GM19328 (cell line): ENCODE results near the gene PPARG.

ENCODE experiments used
- ATAC-seq: cut with Tn5 transposase; IDR thresholded peaks from one replicate; pipeline ENCODE4 v1.9.1; 2021; ENCODE audit warnings: mild to moderate bottlenecking, moderate library complexity; ENCODE audit not compliant: unreplicated experiment

The PPARG gene

DNA sequence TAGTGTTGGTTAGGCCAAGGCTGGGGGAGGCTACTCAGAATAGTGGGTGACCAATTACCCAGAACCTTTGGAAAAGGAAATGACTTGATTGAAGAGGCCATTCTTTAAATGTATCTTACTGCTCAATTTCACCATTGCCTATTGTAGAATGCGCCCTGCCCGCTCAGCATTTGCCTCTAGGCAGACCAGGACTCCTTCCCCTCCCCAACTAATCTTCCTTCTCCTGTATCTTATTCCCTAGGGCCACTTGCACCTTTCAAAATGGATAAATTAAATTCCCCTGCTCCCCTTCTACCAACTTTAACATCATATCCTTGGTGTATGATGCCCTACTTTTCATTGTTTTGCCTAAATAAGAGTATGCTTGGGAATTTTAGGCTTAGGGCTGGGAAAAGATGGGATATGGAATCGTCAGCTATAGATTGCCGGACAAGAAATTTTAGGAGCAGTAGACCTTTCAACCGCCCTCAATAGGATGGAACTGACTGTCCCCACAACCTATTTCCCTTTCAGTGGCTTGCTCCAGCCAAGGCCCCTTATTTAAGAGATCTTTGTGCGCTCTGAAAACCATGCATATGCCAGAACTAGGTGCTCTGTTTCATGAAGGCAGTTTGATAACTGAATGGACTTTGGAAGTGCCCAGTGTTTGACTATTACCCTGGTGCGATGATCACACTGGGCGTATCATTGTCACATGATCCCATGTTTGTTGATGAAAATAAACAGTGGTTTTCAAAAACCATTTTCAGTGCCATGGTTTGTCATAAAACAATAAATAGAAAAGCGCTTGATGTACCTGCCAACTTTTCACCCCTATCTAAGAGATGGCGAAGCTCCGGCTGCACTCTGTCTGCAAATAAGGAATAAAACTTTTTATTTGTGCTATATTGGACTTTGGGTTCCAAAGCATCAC, 121.1 kb downstream of the PPARG start:
- ATAC-seq: no peak

DNA sequence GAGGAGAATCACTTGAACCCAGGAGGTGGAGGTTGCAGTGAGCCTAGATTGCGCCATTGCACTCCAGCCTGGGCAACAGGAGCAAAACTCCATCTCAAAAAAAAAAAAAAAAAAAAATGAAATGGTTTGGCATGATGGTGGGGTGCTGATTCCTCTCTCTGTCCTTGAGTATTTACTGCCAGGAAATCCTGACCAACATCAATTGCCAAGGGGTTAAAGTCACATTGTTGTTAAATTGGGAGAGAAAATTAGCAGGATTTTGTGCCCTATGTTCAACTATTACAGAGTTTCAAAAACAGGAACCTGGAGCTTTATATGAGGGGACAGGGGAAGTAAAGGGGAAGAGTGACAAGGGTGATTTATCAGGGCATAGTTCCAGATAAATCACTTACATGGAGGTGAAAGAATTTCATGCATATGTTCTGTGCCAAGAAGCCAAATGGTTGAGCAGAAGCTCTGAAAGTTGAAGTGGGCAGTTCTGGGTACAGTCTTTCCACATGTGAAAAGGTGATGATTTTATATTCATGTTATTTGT, 124.9 kb downstream of the PPARG start:
- no peak for ATAC-seq

DNA sequence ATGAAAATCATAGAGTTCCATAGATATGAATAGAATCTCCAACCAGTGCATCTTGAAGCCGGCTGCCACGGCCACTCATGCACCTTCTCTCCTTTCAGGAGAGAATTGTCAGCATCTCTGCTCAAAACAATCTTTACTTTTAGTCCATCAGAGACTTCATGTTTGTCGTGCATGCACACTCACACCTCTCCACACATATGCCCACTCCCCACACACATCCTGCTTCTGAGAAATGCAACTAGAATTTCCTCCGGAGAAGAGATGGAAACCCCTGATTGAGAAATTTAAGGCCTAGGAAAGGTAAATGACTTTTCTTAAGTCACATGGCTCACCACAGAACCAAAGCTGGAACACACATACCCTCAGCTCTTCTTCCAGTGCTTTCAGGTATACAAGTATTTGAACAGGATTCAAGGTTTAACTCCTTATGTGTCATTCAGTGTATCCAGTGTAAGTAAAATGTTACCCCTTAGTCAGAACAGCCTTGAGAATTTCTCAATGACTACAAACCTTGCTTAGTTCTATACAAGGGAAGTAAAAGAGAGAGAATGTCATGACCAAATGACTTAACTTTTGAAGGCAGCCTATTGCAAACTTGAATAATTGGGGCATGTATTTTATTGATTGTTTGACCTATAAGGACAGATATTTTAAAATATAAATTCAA, 126.3 kb downstream of the PPARG start:
- ATAC-seq: no peak

DNA sequence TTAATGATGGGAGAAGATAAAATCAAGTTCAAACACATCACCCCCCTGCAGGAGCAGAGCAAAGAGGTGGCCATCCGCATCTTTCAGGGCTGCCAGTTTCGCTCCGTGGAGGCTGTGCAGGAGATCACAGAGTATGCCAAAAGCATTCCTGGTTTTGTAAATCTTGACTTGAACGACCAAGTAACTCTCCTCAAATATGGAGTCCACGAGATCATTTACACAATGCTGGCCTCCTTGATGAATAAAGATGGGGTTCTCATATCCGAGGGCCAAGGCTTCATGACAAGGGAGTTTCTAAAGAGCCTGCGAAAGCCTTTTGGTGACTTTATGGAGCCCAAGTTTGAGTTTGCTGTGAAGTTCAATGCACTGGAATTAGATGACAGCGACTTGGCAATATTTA, 127.9 kb downstream of the PPARG start:
- ATAC-seq: no peak

DNA sequence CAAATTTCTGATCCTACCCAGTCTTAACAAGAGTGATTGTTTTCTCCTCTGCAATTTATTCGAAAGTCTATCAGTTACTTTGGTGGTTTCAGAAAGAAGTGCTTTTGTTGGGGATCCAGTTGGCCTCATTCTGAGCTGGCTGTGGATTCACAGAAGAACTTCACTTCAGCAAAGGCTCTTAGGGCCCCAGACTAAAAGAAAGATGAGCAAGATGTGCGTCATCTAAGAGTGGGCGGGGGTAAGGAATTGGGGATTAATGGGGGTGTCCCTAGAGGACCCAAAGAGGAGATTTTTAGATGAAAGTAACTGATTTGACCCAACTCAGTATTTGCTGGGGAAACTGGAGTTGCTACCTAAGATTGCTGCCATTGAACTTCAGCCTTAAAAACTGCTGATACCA, 131.5 kb downstream of the PPARG start:
- no peak for ATAC-seq

DNA sequence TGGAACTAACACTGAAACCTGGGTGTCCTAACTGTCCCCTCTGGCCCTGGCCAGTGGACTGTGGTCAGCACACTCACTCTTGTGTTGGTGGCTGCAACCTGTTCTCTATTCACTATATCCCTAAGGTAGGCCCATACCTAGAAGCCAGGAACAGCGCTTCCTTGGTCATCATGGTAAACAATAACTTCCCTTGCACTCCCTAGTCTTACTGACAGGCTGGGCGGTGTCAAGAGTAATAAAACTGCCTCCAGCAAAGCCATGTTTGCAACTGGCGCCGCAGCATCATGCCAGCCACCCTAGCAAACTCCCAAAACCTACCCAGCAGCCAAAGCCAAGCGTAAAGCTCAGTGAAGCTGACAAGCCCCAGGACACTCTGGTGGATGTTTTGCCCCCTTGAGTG, 132.3 kb downstream of the PPARG start:
- no peak for ATAC-seq

DNA sequence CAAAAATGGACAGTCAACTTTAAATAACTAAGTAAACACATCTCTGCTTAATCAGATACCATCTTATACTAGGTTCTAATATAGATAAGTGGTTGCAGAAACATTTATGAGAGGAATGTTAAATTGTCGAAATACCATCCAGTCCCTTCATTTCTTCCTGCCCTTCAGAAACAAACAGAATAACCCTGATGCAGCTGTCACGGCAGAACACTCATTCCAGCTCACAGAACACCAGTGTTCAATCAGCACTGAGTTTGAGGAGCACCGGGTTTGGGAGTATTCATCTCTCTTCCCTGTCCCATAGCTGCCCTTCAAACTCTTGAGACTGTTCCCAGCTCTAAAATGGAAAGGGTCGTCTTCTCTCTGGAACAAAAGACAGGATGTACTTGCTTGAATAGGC, 134.3 kb downstream of the PPARG start:
- no peak for ATAC-seq

DNA sequence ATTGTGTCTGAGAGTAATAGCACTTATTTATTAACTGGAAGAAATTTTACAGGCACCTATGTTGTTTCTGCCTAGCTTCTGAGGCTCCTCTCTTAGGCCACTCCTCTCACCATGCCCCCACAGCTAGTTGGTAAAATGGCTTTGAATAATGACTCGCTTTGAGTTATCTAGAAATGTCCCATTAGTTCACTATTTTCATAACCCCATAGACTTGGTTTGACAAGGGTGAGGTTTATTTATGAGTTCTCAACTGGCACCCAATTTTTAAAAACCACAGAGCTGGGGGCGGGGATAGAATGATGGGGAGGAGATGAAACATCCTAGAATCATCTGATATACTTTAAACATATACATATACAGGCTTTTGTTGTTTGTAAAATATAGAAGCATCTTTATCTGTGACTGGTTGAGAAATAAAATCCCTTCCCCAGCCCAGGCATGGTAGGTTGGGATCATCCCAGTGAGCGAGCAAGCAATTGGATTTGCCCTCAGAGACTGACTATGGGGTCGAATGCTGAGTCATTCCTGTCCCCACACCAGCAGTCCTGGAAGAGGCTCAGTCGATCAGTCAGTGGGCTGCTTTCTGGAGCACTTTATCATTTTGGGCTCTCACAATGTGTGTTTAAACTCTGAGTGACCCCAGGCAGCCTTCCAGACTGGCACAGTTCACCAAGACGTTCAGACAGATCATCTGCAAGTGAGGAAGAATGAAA, 135.2 kb downstream of the PPARG start:
- ATAC-seq: no peak

DNA sequence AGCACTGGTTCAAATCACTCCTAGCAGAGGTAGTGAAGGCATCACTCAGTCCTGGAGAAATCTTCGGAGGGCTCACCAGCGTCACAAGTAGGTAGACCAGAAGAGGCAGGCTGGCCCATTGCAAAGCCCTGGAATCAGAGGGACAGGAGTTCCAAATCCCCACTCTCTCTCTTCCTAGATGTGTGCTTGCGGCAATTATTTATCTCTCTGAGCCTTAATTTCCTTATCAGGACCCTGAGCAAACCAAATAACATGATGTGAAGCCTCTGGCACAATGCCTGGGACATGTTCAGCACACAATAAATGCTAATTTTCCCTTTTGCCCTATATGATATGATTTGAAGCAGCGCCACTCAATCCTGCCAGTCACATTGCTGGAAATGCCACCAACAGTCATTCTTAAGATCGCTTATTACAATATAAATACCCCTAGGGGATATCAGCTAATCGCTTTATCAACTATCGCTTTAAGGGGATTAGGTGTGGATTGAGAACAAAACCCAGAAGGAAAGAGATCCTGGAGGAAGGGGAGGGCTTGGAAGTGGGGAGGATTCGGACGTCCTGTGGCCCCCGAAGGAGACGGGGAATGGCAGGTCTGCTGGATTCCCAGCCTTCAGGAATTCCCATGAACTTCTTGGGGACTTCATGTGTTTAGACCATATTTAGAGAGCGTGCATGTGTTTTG, 135.9 kb downstream of the PPARG start:
- ATAC-seq: no peak

DNA sequence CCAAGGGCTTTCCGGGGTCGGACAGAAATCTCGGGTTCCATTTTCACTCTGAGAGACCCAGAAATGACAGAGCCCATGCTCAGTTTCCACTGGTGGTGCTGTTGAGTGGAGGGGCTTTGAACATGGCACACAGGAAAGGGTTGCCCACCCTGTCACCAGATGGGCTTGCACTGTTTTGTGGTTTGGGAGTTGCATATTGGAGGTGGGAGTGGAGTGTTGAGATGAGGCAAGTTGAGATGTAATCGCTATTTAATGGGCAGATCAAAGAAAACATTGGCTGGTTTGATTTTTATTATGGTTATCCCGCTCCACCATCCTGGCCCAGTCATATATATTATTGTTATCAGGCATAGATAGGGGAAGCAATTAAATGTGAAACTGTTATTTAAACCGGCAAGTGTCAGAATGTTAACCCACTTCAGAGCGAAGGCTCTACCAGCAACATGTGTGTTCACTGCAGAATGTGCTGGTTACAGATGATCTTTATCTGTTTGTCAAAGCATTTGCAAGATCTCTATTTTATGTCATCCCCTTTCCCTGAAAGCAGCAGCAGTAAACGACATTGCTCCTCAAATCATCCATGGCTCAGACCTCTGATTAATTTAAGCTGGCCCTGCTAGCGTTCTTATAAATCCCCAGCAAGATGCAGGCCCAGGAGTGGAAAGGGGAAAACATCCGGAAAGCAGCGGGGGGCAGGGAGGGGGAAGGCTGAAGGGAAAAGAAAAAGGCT, 137.1 kb downstream of the PPARG start:
- ATAC-seq: no peak

DNA sequence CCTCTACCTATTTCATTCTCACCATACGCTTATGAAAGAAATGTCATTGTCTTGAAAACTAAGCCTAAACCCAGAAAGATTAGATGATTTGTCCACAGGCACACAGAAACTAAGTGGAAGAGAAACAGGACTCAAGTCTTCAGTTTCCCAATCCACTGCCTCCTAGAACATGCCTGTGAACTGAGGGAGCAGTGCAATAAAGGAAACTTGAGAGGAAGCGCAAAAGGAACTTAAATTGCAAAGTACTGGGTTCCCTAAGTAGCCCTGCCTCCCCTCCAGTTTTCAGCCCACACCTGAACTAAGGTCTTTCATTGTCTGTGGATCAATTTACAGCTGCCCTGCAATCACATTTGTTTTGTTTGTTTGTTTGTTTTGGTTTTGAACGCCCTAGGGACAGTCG, 138.7 kb downstream of the PPARG start:
- ATAC-seq: no peak

DNA sequence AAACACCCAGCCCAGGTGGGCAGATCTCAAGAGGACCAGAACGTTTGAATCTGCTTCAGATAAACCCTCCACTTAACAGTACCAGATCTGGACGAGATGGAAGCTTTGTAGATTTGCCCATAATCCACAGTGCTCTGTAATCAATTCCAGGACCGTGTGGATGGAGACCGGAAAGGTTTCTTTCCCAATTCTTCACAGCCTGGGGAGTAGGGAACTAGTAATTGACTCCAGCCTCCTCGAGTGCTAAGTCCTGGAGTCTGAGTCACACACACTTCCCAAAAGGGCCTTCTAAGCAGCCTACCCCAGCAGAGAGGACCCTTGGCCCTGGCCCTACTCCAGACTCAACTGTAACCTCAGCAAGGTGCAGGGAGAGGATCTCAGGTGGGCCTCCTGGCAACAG, 139.3 kb downstream of the PPARG start:
- ATAC-seq: no peak

DNA sequence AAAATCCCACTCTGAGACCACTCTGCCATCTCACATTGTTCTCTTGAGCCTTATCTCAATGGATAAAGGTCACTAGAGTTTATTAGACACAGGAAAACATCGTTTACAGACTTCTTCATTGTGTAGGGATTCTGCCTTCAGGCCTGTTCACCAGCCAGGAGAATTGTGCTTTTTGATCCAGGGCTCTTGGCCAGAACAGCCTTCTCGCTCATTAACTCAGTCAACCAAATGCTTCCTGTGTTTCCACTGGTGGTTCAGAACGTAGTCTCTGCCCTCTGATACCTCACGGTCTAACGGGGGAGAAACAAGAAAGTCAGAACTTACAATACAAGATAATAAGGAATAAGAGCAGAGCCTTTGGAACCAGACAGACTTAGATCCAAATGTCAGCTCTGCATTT, 141.2 kb downstream of the PPARG start:
- ATAC-seq: no peak

DNA sequence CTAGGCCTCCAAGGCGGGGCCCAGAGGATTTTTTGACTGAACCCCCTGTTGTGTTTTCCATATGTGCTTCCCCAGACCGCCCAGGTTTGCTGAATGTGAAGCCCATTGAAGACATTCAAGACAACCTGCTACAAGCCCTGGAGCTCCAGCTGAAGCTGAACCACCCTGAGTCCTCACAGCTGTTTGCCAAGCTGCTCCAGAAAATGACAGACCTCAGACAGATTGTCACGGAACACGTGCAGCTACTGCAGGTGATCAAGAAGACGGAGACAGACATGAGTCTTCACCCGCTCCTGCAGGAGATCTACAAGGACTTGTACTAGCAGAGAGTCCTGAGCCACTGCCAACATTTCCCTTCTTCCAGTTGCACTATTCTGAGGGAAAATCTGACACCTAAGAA, 145.0 kb downstream of the PPARG start:
- ATAC-seq: no peak

DNA sequence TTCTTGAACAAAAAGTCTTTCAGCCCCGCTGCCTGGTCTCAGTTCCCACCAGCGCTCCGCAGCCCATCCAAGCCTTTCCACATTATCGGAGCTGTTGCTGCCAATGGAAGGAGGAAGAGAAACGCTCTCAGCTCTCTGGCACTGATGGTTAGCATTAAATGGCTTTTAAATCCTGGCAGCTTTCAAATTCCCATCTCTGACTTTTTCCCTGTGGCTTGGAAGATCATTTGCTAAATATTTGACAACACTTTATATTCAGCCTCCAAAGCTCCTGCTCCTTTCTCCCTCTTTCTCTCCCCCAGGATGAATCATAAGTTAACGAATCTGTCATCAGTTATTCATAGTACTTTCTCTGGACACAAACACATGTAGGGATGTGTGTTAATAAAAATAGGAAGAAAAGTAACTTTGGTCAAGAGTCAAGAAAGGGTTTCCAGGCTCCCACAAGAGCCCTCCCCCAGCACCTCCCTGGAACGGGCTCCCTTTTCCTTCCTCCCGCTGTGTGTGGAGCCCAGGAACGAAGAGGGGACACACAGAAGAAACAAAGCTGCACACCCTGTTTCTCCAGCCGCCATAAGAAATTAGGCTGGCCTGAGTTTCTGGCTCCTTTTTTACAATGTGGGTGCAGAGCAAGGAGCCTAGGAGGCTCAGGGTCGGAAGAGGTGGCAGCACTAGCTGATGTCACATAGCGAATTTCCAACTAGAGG, 147.8 kb downstream of the PPARG start:
- ATAC-seq: no peak

DNA sequence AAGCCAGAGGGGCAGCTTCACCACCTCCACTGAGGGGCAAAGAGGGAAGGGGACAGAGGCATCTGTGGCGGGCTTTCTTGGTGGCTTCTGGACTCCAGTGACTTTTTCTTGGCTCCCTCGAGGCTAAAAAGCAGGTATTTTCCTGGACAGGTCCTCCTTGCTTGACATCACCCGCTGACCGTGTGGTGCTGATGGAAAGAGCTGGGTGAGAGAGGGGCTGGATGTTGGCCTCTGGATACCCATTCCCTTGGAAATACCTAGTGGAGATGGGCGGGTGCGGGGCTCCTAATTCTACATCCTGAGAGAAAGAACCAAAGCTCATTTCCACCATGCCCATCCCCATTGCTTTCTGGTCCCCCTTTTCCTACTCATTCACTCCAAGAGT, 148.3 kb downstream of the PPARG start:
- no peak for ATAC-seq

DNA sequence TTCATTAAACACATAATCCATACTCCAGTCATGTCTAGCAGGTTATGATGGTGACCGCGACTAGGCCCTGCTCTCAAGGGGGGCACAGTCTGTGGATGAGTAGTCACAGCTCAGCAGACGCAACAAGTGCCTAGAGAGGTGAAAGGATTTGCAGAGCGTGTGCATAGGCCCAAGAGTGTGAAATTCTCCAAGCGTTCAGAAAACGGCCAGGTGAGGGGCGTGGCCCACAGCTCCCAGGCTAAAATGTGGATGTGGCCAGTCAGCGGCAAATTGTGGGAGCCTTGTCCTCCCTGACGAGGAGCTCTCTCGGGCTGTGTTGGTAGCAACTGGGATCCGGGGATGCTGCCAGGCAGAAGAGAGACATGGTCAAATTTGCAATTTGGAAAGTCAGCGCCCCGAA, 149.0 kb downstream of the PPARG start:
- no peak for ATAC-seq

DNA sequence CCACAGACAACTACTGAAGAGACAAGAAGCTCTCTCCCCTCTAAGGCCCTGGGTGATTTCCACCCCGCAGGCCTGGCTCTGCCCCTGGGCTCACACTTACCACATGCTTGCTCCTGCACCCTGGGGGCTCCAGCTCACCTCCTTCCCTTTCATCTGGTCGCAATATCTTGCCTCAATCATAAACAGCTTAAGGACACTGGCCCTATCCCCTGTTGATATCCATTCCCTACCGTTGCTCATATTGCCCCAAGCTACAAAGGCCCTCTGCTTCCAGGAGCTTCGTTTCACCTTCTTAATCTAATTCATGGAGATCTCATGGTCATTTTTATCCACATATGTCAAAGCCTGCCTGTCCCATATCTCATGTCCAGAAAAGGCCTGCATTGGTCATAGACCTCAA, 149.4 kb downstream of the PPARG start:
- ATAC-seq: no peak

DNA sequence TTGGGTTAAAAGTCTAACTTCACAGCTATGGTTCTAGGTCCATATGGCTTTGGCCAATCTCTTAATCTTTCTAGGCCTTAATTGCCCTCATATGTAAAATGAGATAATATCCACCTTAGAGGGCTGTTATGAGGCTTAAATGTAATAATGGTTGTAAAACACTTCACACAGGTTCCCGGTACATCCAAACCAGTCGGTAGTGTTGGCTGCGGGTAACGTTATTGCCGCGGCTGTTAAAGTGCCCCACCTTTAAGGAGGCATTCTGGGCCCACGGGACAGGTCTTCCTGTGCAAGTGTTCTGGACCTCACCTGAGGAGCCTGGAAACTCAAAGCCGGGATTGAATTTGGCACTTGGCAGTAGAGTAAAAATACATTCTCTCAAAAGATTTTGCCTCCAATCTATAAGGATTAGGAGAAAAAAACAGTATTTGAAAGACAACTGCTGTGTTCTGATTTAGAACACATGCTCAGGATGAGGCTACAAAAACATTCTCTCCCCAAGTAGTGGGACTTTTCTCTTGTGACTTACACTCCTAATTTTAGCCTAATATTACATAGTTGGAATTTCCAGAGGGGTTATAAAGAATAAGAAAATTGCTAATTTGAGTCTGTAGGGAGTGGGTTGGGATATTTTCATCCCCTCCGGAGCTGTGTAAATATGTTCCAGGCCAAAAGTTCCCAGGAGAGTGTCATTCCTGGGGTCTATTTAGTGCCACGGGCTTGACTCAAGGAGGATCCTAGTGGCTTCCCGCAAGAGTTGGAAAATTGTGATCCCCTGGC, 150.5 kb downstream of the PPARG start:
- ATAC-seq: no peak
